ENCODE data around the gene SHISA7.

SHISA7 gene

GRCh38 chr19:55444646-55445045 lies 1.5 kb upstream of the SHISA7 start:
- no peak for DNase-seq

GRCh38 chr19:55443824-55444480 lies 852 bp upstream of the SHISA7 start:
- no peak overlapping the region for H3K4me3 ChIP-seq (ENCODE audit: control insufficient read depth in 1 of 7, extremely low read depth in 1 of 7, insufficient read depth in 4 of 7, low read depth in 2 of 7, low read length in 6 of 7)
- 30% methylated on average over 13 of the region's 18 CpGs for WGBS (ENCODE audit: insufficient coverage)
- peaks cover 3 to 94% (median 41%) of the 10 kb centered on the region in 5 experiments for H3K27me3 ChIP-seq (replicated peaks in 2 of 5; ENCODE audit: control insufficient read depth in 4 of 5, insufficient read depth in 5 of 5, low read length in 4 of 5)
- DNase-seq: peak; percentile 50 to 88 (median 78)
- H3K4me1 ChIP-seq (ENCODE audit: control extremely low read depth in 1 of 4, control insufficient read depth in 4 of 4, insufficient read depth in 4 of 4, low read length in 3 of 4): peaks cover 0 to 34% (median 28%) of the 10 kb centered on the region in 4 experiments
- H3K36me3 ChIP-seq (ENCODE audit: control insufficient read depth in 4 of 4, insufficient read depth in 4 of 4, low read length in 3 of 4): no peaks in the 10 kb centered on the region
- no peaks in the 10 kb centered on the region for H3K9me3 ChIP-seq (ENCODE audit: control extremely low read depth in 1 of 5, control insufficient read depth in 4 of 5, insufficient read depth in 2 of 5, low read depth in 1 of 5, low read length in 4 of 5)
- ChIA-PET POLR2A (no interaction called here), CTCF (interaction anchor here (0.6 to 1.1 kb wide), 4 partner anchors 9 to 24 kb away, joined by 3 read pairs; no protein-coding TSS in a partner anchor)
- H3K27ac ChIP-seq (ENCODE audit: insufficient read depth in 1 of 2, low read depth in 1 of 2, low read length in 2 of 2, poor library complexity in 1 of 2, severe bottlenecking in 2 of 2): no peak overlapping the region

More at GRCh38 chr19:55444646-55445045, 1.5 kb upstream of the SHISA7 start:
- peaks cover 0 to 34% (median 28%) of the 10 kb centered on the region in 4 experiments for H3K4me1 ChIP-seq (ENCODE audit: control extremely low read depth in 1 of 4, control insufficient read depth in 4 of 4, insufficient read depth in 4 of 4, low read length in 3 of 4)
- H3K4me3 ChIP-seq (ENCODE audit: control insufficient read depth in 1 of 7, extremely low read depth in 1 of 7, insufficient read depth in 4 of 7, low read depth in 2 of 7, low read length in 6 of 7): no peak overlapping the region
- peaks cover 3 to 94% (median 39%) of the 10 kb centered on the region in 5 experiments for H3K27me3 ChIP-seq (replicated peaks in 2 of 5; ENCODE audit: control insufficient read depth in 4 of 5, insufficient read depth in 5 of 5, low read length in 4 of 5)
- no peak overlapping the region for H3K27ac ChIP-seq (ENCODE audit: insufficient read depth in 1 of 2, low read depth in 1 of 2, low read length in 2 of 2, poor library complexity in 1 of 2, severe bottlenecking in 2 of 2)
- no peaks in the 10 kb centered on the region for H3K9me3 ChIP-seq (ENCODE audit: control extremely low read depth in 1 of 5, control insufficient read depth in 4 of 5, insufficient read depth in 2 of 5, low read depth in 1 of 5, low read length in 4 of 5)
- ChIA-PET POLR2A (no interaction called here), CTCF (interaction anchor here (0.6 kb wide), 1 partner anchor 8 kb away, joined by 3 read pairs; no protein-coding TSS in a partner anchor)
- no peaks in the 10 kb centered on the region for H3K36me3 ChIP-seq (ENCODE audit: control insufficient read depth in 4 of 4, insufficient read depth in 4 of 4, low read length in 3 of 4)
- WGBS (ENCODE audit: insufficient coverage): 34% methylated on average over 9 of the region's 11 CpGs

- POLR2A ChIA-PET: interaction anchor here (1.8 kb wide), 1 partner anchor 35 kb away, joined by 7 read pairs; the partner anchor contains the start of gene UBE2S
- Histone ChIP-seq H3K36me3 (ENCODE audit: control insufficient read depth in 4 of 4, insufficient read depth in 4 of 4, low read length in 3 of 4) (no peaks in the 10 kb centered on the region), H3K4me1 (ENCODE audit: control extremely low read depth in 1 of 4, control insufficient read depth in 4 of 4, insufficient read depth in 4 of 4, low read length in 3 of 4) (peaks cover 0 to 34% (median 28%) of the 10 kb centered on the region in 4 experiments), H3K27me3 (replicated peaks in 2 of 5; ENCODE audit: control insufficient read depth in 4 of 5, insufficient read depth in 5 of 5, low read length in 4 of 5) (peaks cover 3 to 95% (median 49%) of the 10 kb centered on the region in 5 experiments), H3K4me3 (ENCODE audit: control insufficient read depth in 1 of 7, extremely low read depth in 1 of 7, insufficient read depth in 4 of 7, low read depth in 2 of 7, low read length in 6 of 7) (no peak overlapping the region), H3K27ac (ENCODE audit: insufficient read depth in 1 of 2, low read depth in 1 of 2, low read length in 2 of 2, poor library complexity in 1 of 2, severe bottlenecking in 2 of 2) (no peak overlapping the region), H3K9me3 (ENCODE audit: control extremely low read depth in 1 of 5, control insufficient read depth in 4 of 5, insufficient read depth in 2 of 5, low read depth in 1 of 5, low read length in 4 of 5) (no peaks in the 10 kb centered on the region)
- peak in 2 of 3 donors; percentile 70 to 77 for DNase-seq
- 1% methylated on average over 53 of the region's 72 CpGs for WGBS (ENCODE audit: insufficient coverage)
- CTCF ChIA-PET: no interaction called here
Observed at GRCh38 chr19:55442372-55442961, 633 bp downstream of the SHISA7 start.

- H3K27me3 ChIP-seq (replicated peaks in 2 of 5; ENCODE audit: control insufficient read depth in 4 of 5, insufficient read depth in 5 of 5, low read length in 4 of 5): peaks cover 3 to 94% (median 52%) of the 10 kb centered on the region in 5 experiments
- no peak overlapping the region for H3K27ac ChIP-seq (ENCODE audit: insufficient read depth in 1 of 2, low read depth in 1 of 2, low read length in 2 of 2, poor library complexity in 1 of 2, severe bottlenecking in 2 of 2)
- no peaks in the 10 kb centered on the region for H3K36me3 ChIP-seq (ENCODE audit: control insufficient read depth in 4 of 4, insufficient read depth in 4 of 4, low read length in 3 of 4)
- ChIA-PET POLR2A (interaction anchor here (1.8 kb wide), 1 partner anchor 34 kb away, joined by 7 read pairs; the partner anchor contains the start of gene UBE2S), CTCF (no interaction called here)
- no peaks in the 10 kb centered on the region for H3K9me3 ChIP-seq (ENCODE audit: control extremely low read depth in 1 of 5, control insufficient read depth in 4 of 5, insufficient read depth in 2 of 5, low read depth in 1 of 5, low read length in 4 of 5)
- WGBS (ENCODE audit: insufficient coverage): 2% methylated on average over 38 of the region's 39 CpGs
- peaks cover 0 to 34% (median 28%) of the 10 kb centered on the region in 4 experiments for H3K4me1 ChIP-seq (ENCODE audit: control extremely low read depth in 1 of 4, control insufficient read depth in 4 of 4, insufficient read depth in 4 of 4, low read length in 3 of 4)
- H3K4me3 ChIP-seq (ENCODE audit: control insufficient read depth in 1 of 7, extremely low read depth in 1 of 7, insufficient read depth in 4 of 7, low read depth in 2 of 7, low read length in 6 of 7): no peak overlapping the region
- DNase-seq: no peak
Observed at GRCh38 chr19:55441692-55442321, 1.3 kb downstream of the SHISA7 start.

GRCh38 chr19:55441319-55441691 lies 1.8 kb downstream of the SHISA7 start:
- H3K27me3 ChIP-seq (replicated peaks in 2 of 5; ENCODE audit: control insufficient read depth in 4 of 5, insufficient read depth in 5 of 5, low read length in 4 of 5): peaks cover 3 to 93% (median 52%) of the 10 kb centered on the region in 5 experiments
- ChIA-PET POLR2A (no interaction called here), CTCF (no interaction called here)
- DNase-seq: peak; percentile 46 to 83 (median 80)
- no peak overlapping the region for H3K27ac ChIP-seq (ENCODE audit: insufficient read depth in 1 of 2, low read depth in 1 of 2, low read length in 2 of 2, poor library complexity in 1 of 2, severe bottlenecking in 2 of 2)
- no peaks in the 10 kb centered on the region for H3K9me3 ChIP-seq (ENCODE audit: control extremely low read depth in 1 of 5, control insufficient read depth in 4 of 5, insufficient read depth in 2 of 5, low read depth in 1 of 5, low read length in 4 of 5)
- peaks cover 0 to 34% (median 28%) of the 10 kb centered on the region in 4 experiments for H3K4me1 ChIP-seq (ENCODE audit: control extremely low read depth in 1 of 4, control insufficient read depth in 4 of 4, insufficient read depth in 4 of 4, low read length in 3 of 4)
- no peaks in the 10 kb centered on the region for H3K36me3 ChIP-seq (ENCODE audit: control insufficient read depth in 4 of 4, insufficient read depth in 4 of 4, low read length in 3 of 4)
- H3K4me3 ChIP-seq (ENCODE audit: control insufficient read depth in 1 of 7, extremely low read depth in 1 of 7, insufficient read depth in 4 of 7, low read depth in 2 of 7, low read length in 6 of 7): no peak overlapping the region
- WGBS (ENCODE audit: insufficient coverage): 1% methylated on average over 20 of the region's 21 CpGs

GRCh38 chr19:55440411-55441105 lies 2.5 kb downstream of the SHISA7 start:
- H3K36me3 ChIP-seq (ENCODE audit: control insufficient read depth in 4 of 4, insufficient read depth in 4 of 4, low read length in 3 of 4): no peaks in the 10 kb centered on the region
- DNase-seq: no peak
- H3K9me3 ChIP-seq (ENCODE audit: control extremely low read depth in 1 of 5, control insufficient read depth in 4 of 5, insufficient read depth in 2 of 5, low read depth in 1 of 5, low read length in 4 of 5): no peaks in the 10 kb centered on the region
- H3K4me3 ChIP-seq (ENCODE audit: control insufficient read depth in 1 of 7, extremely low read depth in 1 of 7, insufficient read depth in 4 of 7, low read depth in 2 of 7, low read length in 6 of 7): no peak overlapping the region
- H3K4me1 ChIP-seq (ENCODE audit: control extremely low read depth in 1 of 4, control insufficient read depth in 4 of 4, insufficient read depth in 4 of 4, low read length in 3 of 4): peaks cover 0 to 34% (median 28%) of the 10 kb centered on the region in 4 experiments
- H3K27ac ChIP-seq (ENCODE audit: insufficient read depth in 1 of 2, low read depth in 1 of 2, low read length in 2 of 2, poor library complexity in 1 of 2, severe bottlenecking in 2 of 2): no peak overlapping the region
- CTCF ChIA-PET: no interaction called here
- 10% methylated on average over 27 of the region's 39 CpGs for WGBS (ENCODE audit: insufficient coverage)
- peaks cover 3 to 87% (median 50%) of the 10 kb centered on the region in 5 experiments for H3K27me3 ChIP-seq (replicated peaks in 2 of 5; ENCODE audit: control insufficient read depth in 4 of 5, insufficient read depth in 5 of 5, low read length in 4 of 5)
- POLR2A ChIA-PET: no interaction called here
